Activated CD4-positive, alpha-beta T cell treated with anti-CD3 and anti-CD28 coated beads for 36 hours (primary cell): ENCODE results near the gene GUSB. TPM values are rescaled to one million over a fixed set of nuclear protein-coding genes. Genes with fewer than 3 reads are reported as not detected.
"Not testable (repeated sequence)": the region's sequence is repeated elsewhere in the genome, so short reads cannot be mapped to it uniquely, and the experiment has no call there.

ENCODE experiments used
- ATAC-seq: fragments of 200-7000 bp; cut with Tn5 transposase; one replicate; pipeline ENCODE4 v1.10.0; 2021; ENCODE audit warnings: mild to moderate bottlenecking, moderate library complexity
- CTCF ChIA-PET: fragments of 350-600 bp; sonication (Branson Sonifier 250); formaldehyde crosslinking; loops from one replicate; lab custom pipeline; 2021; ENCODE audit warnings: antibody characterized with exemption; lab: Charles Lee
- POLR2A ChIA-PET: fragments of 350-600 bp; sonication (Branson Sonifier 250); formaldehyde crosslinking; loops from one replicate; lab custom pipeline; 2021; ENCODE audit warnings: antibody characterized with exemption, inconsistent platforms; lab: Charles Lee
- DNase-seq: peaks from one replicate; pipeline ENCODE4 v3.0.0-alpha.2; 2020
- H3K27ac Mint-ChIP-seq: one replicate; pipeline ENCODE4 v1.8.0; 2021; ENCODE audit warnings: mixed read lengths
- H3K27me3 Mint-ChIP-seq: one replicate; pipeline ENCODE4 v1.8.0; 2021; ENCODE audit warnings: mixed read lengths
- H3K36me3 Mint-ChIP-seq: one replicate; pipeline ENCODE4 v1.8.0; 2021; ENCODE audit warnings: low read depth, mixed read lengths
- H3K4me1 Mint-ChIP-seq: one replicate; pipeline ENCODE4 v1.8.0; 2021; ENCODE audit warnings: mixed read lengths
- H3K4me3 Mint-ChIP-seq: one replicate; pipeline ENCODE4 v1.8.0; 2021; ENCODE audit warnings: mild to moderate bottlenecking, moderate library complexity, mixed read lengths
- H3K9me3 Mint-ChIP-seq: one replicate; pipeline ENCODE4 v1.8.0; 2021; ENCODE audit warnings: low read depth, mixed read lengths
- intact Hi-C, 2 experiments: fragments of 100-400 bp; cut with DNase I in 1 of 2; cut with micrococcal nuclease in 1 of 2; formaldehyde crosslinking; loops; one replicate each; pipeline versions ENCODE4 v1.14.2 to v1.15.1; 2022 to 2024; cut with DNase I, micrococcal nuclease
- total RNA-seq, 2 experiments: library from RNA; stranded (reverse); gene quantifications; one replicate each; pipeline ENCODE4 v1.2.3, GENCODE V29; 2021

Gene GUSB
- total RNA-seq, 2 experiments from 2014 or later = 41.8 to 43.2 TPM

GRCh38 chr7:65974191-65974801 is 7.7 kb downstream of the GUSB start:
- H3K27ac Mint-ChIP-seq = no peak overlapping the region
- POLR2A ChIA-PET = interaction anchor here (0.7 kb wide), 1 partner anchor 9 kb away, joined by 3 read pairs; no protein-coding TSS in a partner anchor
- no peaks in the 10 kb centered on the region for H3K4me1 Mint-ChIP-seq
- H3K4me3 Mint-ChIP-seq = no peak overlapping the region
- no peaks in the 10 kb centered on the region for H3K27me3 Mint-ChIP-seq
- no peak for ATAC-seq
- CTCF ChIA-PET = no interaction called here
- DNase-seq = no peak
- no peaks in the 10 kb centered on the region for H3K9me3 Mint-ChIP-seq
- peaks cover 39% of the 10 kb centered on the region for H3K36me3 Mint-ChIP-seq
- intact Hi-C loops = no loop called here

GRCh38 chr7:65972976-65973375 is 9.0 kb downstream of the GUSB start:
- POLR2A ChIA-PET = no interaction called here
- no peaks in the 10 kb centered on the region for H3K9me3 Mint-ChIP-seq
- intact Hi-C loops = no loop called here
- CTCF ChIA-PET = no interaction called here
- DNase-seq (no peak), ATAC-seq (no peak)
- no peaks in the 10 kb centered on the region for H3K4me1 Mint-ChIP-seq
- no peak overlapping the region for H3K27ac Mint-ChIP-seq
- H3K36me3 Mint-ChIP-seq = peaks cover 33% of the 10 kb centered on the region
- H3K27me3 Mint-ChIP-seq = no peaks in the 10 kb centered on the region
- H3K4me3 Mint-ChIP-seq = no peak overlapping the region

GRCh38 chr7:65971021-65971420 is 11.0 kb downstream of the GUSB start:
- ChIA-PET CTCF (no interaction called here), POLR2A (interaction anchor here (0.6 kb wide), 1 partner anchor 710 kb away, joined by 4 read pairs; no protein-coding TSS in a partner anchor)
- H3K9me3 Mint-ChIP-seq = no peaks in the 10 kb centered on the region
- intact Hi-C loops = no loop called here
- H3K27me3 Mint-ChIP-seq = no peaks in the 10 kb centered on the region
- ATAC-seq (no peak), DNase-seq (no peak)
- H3K27ac Mint-ChIP-seq = no peak overlapping the region
- peaks cover 48% of the 10 kb centered on the region for H3K36me3 Mint-ChIP-seq
- H3K4me1 Mint-ChIP-seq = no peaks in the 10 kb centered on the region
- H3K4me3 Mint-ChIP-seq = no peak overlapping the region

GRCh38 chr7:65968256-65969185 is 13.5 kb downstream of the GUSB start:
- Mint-ChIP-seq H3K36me3 (peaks cover 55% of the 10 kb centered on the region), H3K27me3 (no peaks in the 10 kb centered on the region), H3K4me3 (no peak overlapping the region), H3K27ac (no peak overlapping the region), H3K4me1 (no peaks in the 10 kb centered on the region), H3K9me3 (no peaks in the 10 kb centered on the region)
- ATAC-seq (no peak), DNase-seq (no peak)
- intact Hi-C loops = no loop called here
- CTCF ChIA-PET = interaction anchor here (0.5 kb wide), 1 partner anchor 34 kb away, joined by 3 read pairs; no protein-coding TSS in a partner anchor
- POLR2A ChIA-PET = no interaction called here

- Mint-ChIP-seq H3K36me3 (peaks cover 61% of the 10 kb centered on the region), H3K9me3 (no peaks in the 10 kb centered on the region), H3K27me3 (no peaks in the 10 kb centered on the region), H3K27ac (peak overlapping the region; percentile 31), H3K4me3 (no peak overlapping the region), H3K4me1 (no peaks in the 10 kb centered on the region)
- DNase-seq (no peak), ATAC-seq (no peak)
- POLR2A ChIA-PET = interaction anchor here (0.6 kb wide), 1 partner anchor 1335 kb away, joined by 4 read pairs; no protein-coding TSS in a partner anchor
- intact Hi-C loops = no loop called here
- CTCF ChIA-PET = no interaction called here
These were observed 14.5 kb downstream of the GUSB start for GRCh38 chr7:65967361-65968155.

- Mint-ChIP-seq H3K4me1 (no peaks in the 10 kb centered on the region), H3K27ac (peak overlapping the region; percentile 37), H3K4me3 (no peak overlapping the region), H3K27me3 (no peaks in the 10 kb centered on the region), H3K36me3 (peaks cover 57% of the 10 kb centered on the region), H3K9me3 (no peaks in the 10 kb centered on the region)
- DNase-seq (no peak), ATAC-seq (no peak)
- intact Hi-C loops = no loop called here
- ChIA-PET POLR2A (no interaction called here), CTCF (no interaction called here)
These were observed 15.9 kb downstream of the GUSB start for GRCh38 chr7:65966146-65966545.

- H3K4me1 Mint-ChIP-seq, ATAC-seq, H3K27me3 Mint-ChIP-seq, H3K27ac Mint-ChIP-seq, H3K9me3 Mint-ChIP-seq, DNase-seq, H3K4me3 Mint-ChIP-seq, intact Hi-C loops, CTCF ChIA-PET: not testable (repeated sequence)
- H3K36me3 Mint-ChIP-seq = peaks cover 61% of the 10 kb centered on the region
- POLR2A ChIA-PET = interaction anchor here (0.6 kb wide), 1 partner anchor 151 kb away, joined by 7 read pairs; no protein-coding TSS in a partner anchor
These were observed 17.3 kb downstream of the GUSB start for GRCh38 chr7:65964671-65965070.

GRCh38 chr7:65962033-65962432 is 20.0 kb downstream of the GUSB start:
- Mint-ChIP-seq H3K27me3 (no peaks in the 10 kb centered on the region), H3K4me1 (no peaks in the 10 kb centered on the region), H3K9me3 (no peaks in the 10 kb centered on the region), H3K27ac (no peak overlapping the region), H3K36me3 (peaks cover 58% of the 10 kb centered on the region), H3K4me3 (no peak overlapping the region)
- DNase-seq = no peak
- POLR2A ChIA-PET = no interaction called here
- intact Hi-C loops = no loop called here
- no peak for ATAC-seq
- CTCF ChIA-PET = no interaction called here

GRCh38 chr7:65960351-65961074 is 21.5 kb downstream of the GUSB start:
- CTCF ChIA-PET = no interaction called here
- Mint-ChIP-seq H3K36me3 (peaks cover 51% of the 10 kb centered on the region), H3K4me3 (no peak overlapping the region), H3K9me3 (no peaks in the 10 kb centered on the region), H3K4me1 (no peaks in the 10 kb centered on the region), H3K27me3 (no peaks in the 10 kb centered on the region), H3K27ac (no peak overlapping the region)
- DNase-seq (no peak), ATAC-seq (no peak)
- POLR2A ChIA-PET = no interaction called here
- intact Hi-C loops = loop anchor here in 1 of 2 experiments (2.0 kb wide), 1 partner anchor 20 kb away; no protein-coding TSS in a partner anchor

- DNase-seq = no peak
- no peaks in the 10 kb centered on the region for H3K27me3 Mint-ChIP-seq
- ChIA-PET POLR2A (no interaction called here), CTCF (no interaction called here)
- peaks cover 30% of the 10 kb centered on the region for H3K36me3 Mint-ChIP-seq
- no peak overlapping the region for H3K4me3 Mint-ChIP-seq
- no peak overlapping the region for H3K27ac Mint-ChIP-seq
- no peaks in the 10 kb centered on the region for H3K9me3 Mint-ChIP-seq
- ATAC-seq = no peak
- intact Hi-C loops = no loop called here
- no peaks in the 10 kb centered on the region for H3K4me1 Mint-ChIP-seq
These were observed 26.3 kb downstream of the GUSB start for GRCh38 chr7:65955718-65956117.
